ENCODE results near the gene ARHGEF3.
A peak's percentile ranks its signal among the peaks of the same experiment; 100 is the strongest.

ARHGEF3 gene

GRCh38 chr3:56706629-56707028 lies 95.1 kb downstream of the ARHGEF3 start:
- TF ChIP-seq, protein P1, sequence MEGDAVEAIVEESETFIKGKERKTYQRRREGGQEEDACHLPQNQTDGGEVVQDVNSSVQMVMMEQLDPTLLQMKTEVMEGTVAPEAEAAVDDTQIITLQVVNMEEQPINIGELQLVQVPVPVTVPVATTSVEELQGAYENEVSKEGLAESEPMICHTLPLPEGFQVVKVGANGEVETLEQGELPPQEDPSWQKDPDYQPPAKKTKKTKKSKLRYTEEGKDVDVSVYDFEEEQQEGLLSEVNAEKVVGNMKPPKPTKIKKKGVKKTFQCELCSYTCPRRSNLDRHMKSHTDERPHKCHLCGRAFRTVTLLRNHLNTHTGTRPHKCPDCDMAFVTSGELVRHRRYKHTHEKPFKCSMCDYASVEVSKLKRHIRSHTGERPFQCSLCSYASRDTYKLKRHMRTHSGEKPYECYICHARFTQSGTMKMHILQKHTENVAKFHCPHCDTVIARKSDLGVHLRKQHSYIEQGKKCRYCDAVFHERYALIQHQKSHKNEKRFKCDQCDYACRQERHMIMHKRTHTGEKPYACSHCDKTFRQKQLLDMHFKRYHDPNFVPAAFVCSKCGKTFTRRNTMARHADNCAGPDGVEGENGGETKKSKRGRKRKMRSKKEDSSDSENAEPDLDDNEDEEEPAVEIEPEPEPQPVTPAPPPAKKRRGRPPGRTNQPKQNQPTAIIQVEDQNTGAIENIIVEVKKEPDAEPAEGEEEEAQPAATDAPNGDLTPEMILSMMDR (IDR thresholded peaks at IDR 0.05; ENCODE audit: insufficient read depth, low read length, poor library complexity, severe bottlenecking) = no peak
- no peaks in the 10 kb centered on the region for H3K27me3 ChIP-seq (replicated peaks; ENCODE audit: control insufficient read depth, insufficient read depth, low read length)
- DNase-seq (ENCODE audit: extremely low read depth, insufficient read length) = no peak
- H3K4me3 ChIP-seq (replicated peaks; ENCODE audit: low read depth, low read length) = no peak overlapping the region
- H3K36me3 ChIP-seq (ENCODE audit: control insufficient read depth, insufficient read depth, low read length) = no peaks in the 10 kb centered on the region

DNA sequence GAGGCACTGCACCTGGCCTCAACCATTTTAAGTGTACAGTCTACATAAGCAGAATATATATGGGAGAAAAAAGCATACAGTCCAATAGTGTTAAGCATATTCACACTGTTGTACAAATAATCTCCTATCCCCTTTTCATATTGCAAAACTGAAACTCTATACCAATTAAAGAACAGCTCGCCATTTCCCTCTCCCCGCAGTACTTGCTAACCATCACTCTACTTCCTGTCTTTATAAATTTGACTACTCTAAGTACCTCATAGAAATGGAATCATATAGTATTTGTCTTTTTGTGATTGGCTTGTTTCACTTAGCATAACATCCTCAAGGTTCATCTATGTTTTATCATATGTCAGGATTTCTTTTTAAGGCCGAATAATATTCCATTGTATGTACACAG lies 97.0 kb downstream of the ARHGEF3 start:
- H3K36me3 ChIP-seq (ENCODE audit: control insufficient read depth, insufficient read depth, low read length) = no peaks in the 10 kb centered on the region
- TF ChIP-seq, protein P1 (IDR thresholded peaks at IDR 0.05; ENCODE audit: insufficient read depth, low read length, poor library complexity, severe bottlenecking) = no peak
- DNase-seq (ENCODE audit: extremely low read depth, insufficient read length) = no peak

GRCh38 chr3:56702490-56703315 lies 99.0 kb downstream of the ARHGEF3 start:
- H3K4me3 ChIP-seq (replicated peaks; ENCODE audit: low read depth, low read length) = no peak overlapping the region
- no peaks in the 10 kb centered on the region for H3K27me3 ChIP-seq (replicated peaks; ENCODE audit: control insufficient read depth, insufficient read depth, low read length)
- H3K36me3 ChIP-seq (ENCODE audit: control insufficient read depth, insufficient read depth, low read length) = no peaks in the 10 kb centered on the region
- peak; percentile 30 for DNase-seq (ENCODE audit: extremely low read depth, insufficient read length)
- TF ChIP-seq, protein P1 (IDR thresholded peaks at IDR 0.05; ENCODE audit: insufficient read depth, low read length, poor library complexity, severe bottlenecking) = peak; percentile 62

More for the DNA sequence above, 97.0 kb downstream of the ARHGEF3 start:
- no peak overlapping the region for H3K4me3 ChIP-seq (replicated peaks; ENCODE audit: low read depth, low read length)
- no peaks in the 10 kb centered on the region for H3K27me3 ChIP-seq (replicated peaks; ENCODE audit: control insufficient read depth, insufficient read depth, low read length)

DNA sequence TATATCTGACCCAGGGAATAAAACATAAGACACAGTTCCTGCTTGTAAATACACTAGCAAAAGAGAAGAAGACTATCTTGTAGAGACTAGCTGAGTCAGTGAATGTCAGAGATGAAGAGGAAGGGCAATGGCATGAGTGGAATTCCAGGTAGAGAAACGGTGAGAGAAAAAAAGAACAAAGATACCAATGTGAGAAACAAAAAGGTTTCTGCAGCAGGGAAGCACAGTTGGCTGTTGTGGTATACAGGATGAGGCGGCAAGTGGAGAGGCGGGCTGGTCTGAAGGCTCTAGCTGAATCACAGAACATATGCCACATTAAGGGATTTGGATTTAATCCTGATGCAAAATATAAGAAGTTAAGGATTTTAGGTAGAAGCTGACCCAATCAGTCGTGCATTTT lies 101.6 kb downstream of the ARHGEF3 start:
- Histone ChIP-seq H3K4me3 (replicated peaks; ENCODE audit: low read depth, low read length) (no peak overlapping the region), H3K36me3 (ENCODE audit: control insufficient read depth, insufficient read depth, low read length) (no peaks in the 10 kb centered on the region), H3K27me3 (replicated peaks; ENCODE audit: control insufficient read depth, insufficient read depth, low read length) (no peaks in the 10 kb centered on the region)
- DNase-seq (ENCODE audit: extremely low read depth, insufficient read length) = no peak
- TF ChIP-seq, protein P1 (IDR thresholded peaks at IDR 0.05; ENCODE audit: insufficient read depth, low read length, poor library complexity, severe bottlenecking) = no peak

GRCh38 chr3:56694867-56695683 lies 106.7 kb downstream of the ARHGEF3 start:
- H3K36me3 ChIP-seq (ENCODE audit: control insufficient read depth, insufficient read depth, low read length) = no peaks in the 10 kb centered on the region
- TF ChIP-seq, protein P1 (IDR thresholded peaks at IDR 0.05; ENCODE audit: insufficient read depth, low read length, poor library complexity, severe bottlenecking) = no peak
- H3K27me3 ChIP-seq (replicated peaks; ENCODE audit: control insufficient read depth, insufficient read depth, low read length) = no peaks in the 10 kb centered on the region
- H3K4me3 ChIP-seq (replicated peaks; ENCODE audit: low read depth, low read length) = no peak overlapping the region
- no peak for DNase-seq (ENCODE audit: extremely low read depth, insufficient read length)
